Peyer's patch (tissue), 4 donors: Measurements from ENCODE around the gene SNAPIN.
"Not testable (repeated sequence)": the region's sequence is repeated elsewhere in the genome, so short reads cannot be mapped to it uniquely, and the experiment has no call there.

ENCODE experiments used
- CTCF ChIP-seq, 6 experiments: fragments of 450-650 bp in 4 of 6; fragments of 200-600 bp in 2 of 6; sonication (generic) in 1 of 6; IDR thresholded peaks; one replicate each; pipeline ENCODE4 v1.5.1; 2017 to 2019; ENCODE audit warnings: antibody characterized with exemption in 6 of 6, mild to moderate bottlenecking in 3 of 6, moderate library complexity in 1 of 6
- POLR2A ChIP-seq, 2 donors: fragments of 450-650 bp; IDR thresholded peaks; one replicate each; pipeline ENCODE4 v1.5.1; 2017; ENCODE audit warnings: antibody characterized with exemption in 2 of 2, mild to moderate bottlenecking in 2 of 2, moderate library complexity in 2 of 2

GRCh38 chr1:153671628-153672353 lies 13.3 kb downstream of the SNAPIN start:
- TF ChIP-seq CTCF (IDR thresholded peaks at IDR 0.05): peak in 2 of 6 experiments; percentile 11 to 15
- TF ChIP-seq POLR2A (IDR thresholded peaks at IDR 0.05): not testable (repeated sequence)
